22Rv1 (cell line): ENCODE data around the gene LCN12.

Source experiments
- H3K27ac ChIP-seq: fragments of 450-650 bp; 2 replicates; pipeline ENCODE4 v1.5.1; 2017
- CTCF ChIP-seq: fragments of 450-650 bp; IDR thresholded peaks from 2 replicates; pipeline ENCODE4 v1.5.1; 2017; ENCODE audit warnings: mild to moderate bottlenecking
- ZFX ChIP-seq: fragments of 450-650 bp; IDR thresholded peaks from 2 replicates; pipeline ENCODE4 v1.6.1; 2017; ENCODE audit warnings: antibody characterized with exemption, borderline replicate concordance

Gene LCN12

DNA sequence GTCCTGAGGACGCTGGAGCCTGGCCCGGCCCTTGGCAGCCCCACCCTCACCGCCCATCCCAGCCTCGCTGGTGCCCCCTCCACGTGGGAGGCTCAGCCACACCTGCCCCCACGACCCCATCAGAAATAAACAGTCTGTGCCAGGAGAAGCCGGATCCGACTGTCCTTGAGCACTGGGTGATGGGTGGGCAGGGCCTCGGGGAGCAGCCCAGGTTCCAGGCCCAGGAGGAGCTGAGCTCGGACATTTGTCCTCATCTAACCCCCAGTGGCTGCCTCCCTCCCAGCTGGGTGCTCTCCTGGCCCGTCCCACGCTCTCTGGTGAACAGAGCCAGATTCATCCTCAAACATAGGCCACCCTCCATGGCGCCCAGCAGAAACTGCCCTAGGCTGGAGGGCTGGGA, 20.7 kb downstream of the LCN12 start:
- TF ChIP-seq ZFX (no peak), CTCF (no peak)
- H3K27ac ChIP-seq = no peak overlapping the region

GRCh38 chr9:136973618-136974617, 21.8 kb downstream of the LCN12 start:
- H3K27ac ChIP-seq = no peak overlapping the region
- TF ChIP-seq ZFX = no peak
- no peak for TF ChIP-seq CTCF

GRCh38 chr9:136974817-136975535, 22.9 kb downstream of the LCN12 start:
- TF ChIP-seq CTCF = no peak
- H3K27ac ChIP-seq = no peak overlapping the region

GRCh38 chr9:136975644-136976043, 23.6 kb downstream of the LCN12 start:
- H3K27ac ChIP-seq = no peak overlapping the region
- TF ChIP-seq CTCF (peak; percentile 24), ZFX (no peak)

- peak within 1 kb of the TSS; percentile 29; the same call in 1 of the 2 replicates for H3K27ac ChIP-seq
- TF ChIP-seq ZFX (no peak), CTCF (no peak)
Measured at GRCh38 chr9:136977223-136977622, 25.1 kb downstream of the LCN12 start, which contains the start of gene PTGDS. Gene PTGDS (plus strand): TSS chr9:136977504. CDS start chr9:136977579, 75 bp downstream.

GRCh38 chr9:136977649-136978072, 25.6 kb downstream of the LCN12 start:
- no peak for TF ChIP-seq ZFX
- TF ChIP-seq CTCF = no peak

More at GRCh38 chr9:136977649-136978072, 25.6 kb downstream of the LCN12 start:
- peak overlapping the region; percentile 29; the same call in 1 of the 2 replicates for H3K27ac ChIP-seq
